Endodermal cell (in vitro differentiated cells): ENCODE measurements around the gene RELCH. TPM values are rescaled to one million over a fixed set of nuclear protein-coding genes. Genes with fewer than 3 reads are reported as not detected.

Source experiments
- DNase-seq: peaks from one replicate; pipeline ENCODE4 v3.0.0-alpha.2; 2017
- H3K27ac ChIP-seq: 2 replicates; pipeline ENCODE4 v1.5.1; 2013; ENCODE audit warnings: mild to moderate bottlenecking, low read depth, low read length, moderate library complexity
- H3K27me3 ChIP-seq: 2 replicates; pipeline ENCODE4 v1.6.1; 2013; ENCODE audit warnings: mild to moderate bottlenecking, low read length, moderate library complexity; ENCODE audit not compliant: insufficient read depth, control insufficient read depth, poor library complexity, severe bottlenecking
- H3K36me3 ChIP-seq: 2 replicates; pipeline ENCODE4 v1.7.0; 2013; ENCODE audit warnings: mild to moderate bottlenecking, low read length, moderate library complexity; ENCODE audit not compliant: control insufficient read depth, insufficient read depth
- H3K4me1 ChIP-seq: one replicate; pipeline ENCODE4 v1.7.0; 2013; ENCODE audit warnings: low read length; ENCODE audit not compliant: control insufficient read depth, insufficient read depth
- H3K4me3 ChIP-seq: 2 replicates; pipeline ENCODE4 v1.5.1; 2013; ENCODE audit warnings: mild to moderate bottlenecking, low read length, moderate library complexity
- H3K9ac ChIP-seq: 2 replicates; pipeline ENCODE4 v1.6.1; 2013; ENCODE audit warnings: mild to moderate bottlenecking, low read length, moderate library complexity; ENCODE audit not compliant: poor library complexity, severe bottlenecking; ENCODE audit errors: extremely low read depth
- H3K9me3 ChIP-seq: 2 replicates; pipeline ENCODE4 v1.6.1; 2013; ENCODE audit warnings: mild to moderate bottlenecking, low read length, moderate library complexity; ENCODE audit not compliant: control insufficient read depth
- H3K27ac Mint-ChIP-seq: 2 replicates; pipeline ENCODE4 v1.8.0; 2020; ENCODE audit warnings: mixed read lengths
- H3K27me3 Mint-ChIP-seq: 2 replicates; pipeline ENCODE4 v1.8.0; 2021; ENCODE audit warnings: mild to moderate bottlenecking, mixed read lengths; ENCODE audit not compliant: insufficient read depth
- H3K36me3 Mint-ChIP-seq: 2 replicates; pipeline ENCODE4 v1.8.0; 2020; ENCODE audit warnings: low read depth, mixed read lengths
- H3K4me1 Mint-ChIP-seq: 2 replicates; pipeline ENCODE4 v1.8.0; 2020; ENCODE audit warnings: mixed read lengths
- H3K4me3 Mint-ChIP-seq: 2 replicates; pipeline ENCODE4 v1.8.0; 2020; ENCODE audit warnings: mild to moderate bottlenecking, moderate library complexity, mixed read lengths
- H3K9me3 Mint-ChIP-seq: 2 replicates; pipeline ENCODE4 v1.8.0; 2020; ENCODE audit warnings: mild to moderate bottlenecking, mixed read lengths
- CTCF ChIP-seq: fragments of 200-600 bp; sonication (generic); conservative IDR thresholded peaks from 2 replicates; pipeline ENCODE4 v1.5.0; 2021; ENCODE audit warnings: antibody characterized with exemption, mild to moderate bottlenecking
- WGBS, 2 experiments: methylation state at CpG; one replicate each; pipeline versions ENCODE4 v1.1.5 to v1.1.7; 2013; ENCODE audit warnings: missing lambda C conversion rate in 2 of 2, mixed read lengths in 1 of 2; ENCODE audit not compliant: insufficient coverage in 1 of 2, insufficient read length in 1 of 2; 5-methylcytosine and 5-hydroxymethylcytosine counted together
- total RNA-seq, 2 donors: library from RNA; stranded (reverse); fragmentation: NEBNext Ultra II Directional in 1 of 2; extraction: Animal tissue kit (Norgen Biotek cat#: 25700) in 1 of 2; gene quantifications; 2 replicates in 1 of 2; 3 replicates in 1 of 2; pipeline ENCODE4 v1.2.1, GENCODE V29; 2021

Gene RELCH
- total RNA-seq, 2 donors from 2014 or later, result 29.4 to 32.0 TPM

GRCh38 chr18:62226047-62226446, 39.0 kb downstream of the RELCH start:
- no peak overlapping the region for H3K4me3 ChIP-seq
- 94% methylated on average over 3 of the region's 3 CpGs; no CpG with 5 or more reads in 1 of the 2 experiments for WGBS, 2 experiments
- H3K27ac Mint-ChIP-seq, result no peak overlapping the region
- H3K27ac ChIP-seq, result no peak overlapping the region
- no peak overlapping the region for H3K4me3 Mint-ChIP-seq
- no peaks in the 10 kb centered on the region for H3K4me1 Mint-ChIP-seq
- H3K27me3 ChIP-seq, result no peaks in the 10 kb centered on the region
- peaks cover 60% of the 10 kb centered on the region for H3K36me3 Mint-ChIP-seq
- no peak for TF ChIP-seq CTCF
- no peak for DNase-seq
- no peaks in the 10 kb centered on the region for H3K27me3 Mint-ChIP-seq
- H3K9ac ChIP-seq, result no peak overlapping the region
- H3K9me3 Mint-ChIP-seq, result peaks cover 14% of the 10 kb centered on the region
- H3K9me3 ChIP-seq, result peaks cover 13% of the 10 kb centered on the region
- peaks cover 94% of the 10 kb centered on the region for H3K36me3 ChIP-seq
- no peaks in the 10 kb centered on the region for H3K4me1 ChIP-seq

DNA sequence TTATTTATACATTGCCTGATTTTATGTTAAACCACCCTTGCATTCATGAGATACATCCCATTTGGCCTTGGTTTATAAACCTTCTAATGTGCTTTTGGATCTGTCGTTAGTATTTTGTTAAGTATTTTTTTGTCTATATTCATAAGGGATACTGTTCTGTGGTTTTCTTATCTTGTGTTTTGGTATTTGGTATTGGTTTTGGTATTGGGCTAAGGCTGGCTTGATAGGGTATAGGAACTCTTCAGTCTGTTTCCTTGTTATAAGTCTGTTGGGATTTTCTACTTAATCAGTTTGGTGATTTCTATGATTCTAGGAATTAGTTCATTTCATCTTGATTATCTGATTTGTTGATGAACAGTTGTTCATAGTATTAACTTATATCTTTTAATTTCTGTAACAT, 49.2 kb downstream of the RELCH start:
- no peak for DNase-seq
- H3K36me3 ChIP-seq, result peaks cover 52% of the 10 kb centered on the region
- Mint-ChIP-seq H3K9me3 (peaks cover 8% of the 10 kb centered on the region), H3K27me3 (no peaks in the 10 kb centered on the region), H3K4me1 (no peaks in the 10 kb centered on the region), H3K36me3 (peaks cover 33% of the 10 kb centered on the region), H3K27ac (no peak overlapping the region), H3K4me3 (no peak overlapping the region)
- H3K9me3 ChIP-seq, result peaks cover 18% of the 10 kb centered on the region
- no peaks in the 10 kb centered on the region for H3K4me1 ChIP-seq
- no peak overlapping the region for H3K4me3 ChIP-seq
- no peak overlapping the region for H3K27ac ChIP-seq
- TF ChIP-seq CTCF, result no peak
- H3K27me3 ChIP-seq, result no peaks in the 10 kb centered on the region
- 100% methylated on average over 1 of the region's 1 CpG; no CpG with 5 or more reads in 1 of the 2 experiments for WGBS, 2 experiments
- H3K9ac ChIP-seq, result no peak overlapping the region

- H3K27me3 ChIP-seq, result no peaks in the 10 kb centered on the region
These were observed 52.4 kb downstream of the RELCH start for GRCh38 chr18:62239475-62239874.

More at GRCh38 chr18:62239475-62239874, 52.4 kb downstream of the RELCH start:
- H3K9me3 ChIP-seq, result peaks cover 19% of the 10 kb centered on the region
- no peaks in the 10 kb centered on the region for H3K4me1 ChIP-seq
- no peaks in the 10 kb centered on the region for H3K4me1 Mint-ChIP-seq
- H3K4me3 Mint-ChIP-seq, result no peak overlapping the region
- peaks cover 23% of the 10 kb centered on the region for H3K36me3 Mint-ChIP-seq
- no peak for DNase-seq
- H3K27ac ChIP-seq, result no peak overlapping the region
- H3K27me3 Mint-ChIP-seq, result no peaks in the 10 kb centered on the region
- peaks cover 49% of the 10 kb centered on the region for H3K36me3 ChIP-seq
- no peak overlapping the region for H3K27ac Mint-ChIP-seq
- no peak overlapping the region for H3K9ac ChIP-seq
- WGBS, 2 experiments, result 85 to 96% methylated on average over 3 of the region's 3 CpGs
- peaks cover 8% of the 10 kb centered on the region for H3K9me3 Mint-ChIP-seq
- TF ChIP-seq CTCF, result peak; percentile 52
- no peak overlapping the region for H3K4me3 ChIP-seq
